ENCODE measurements around the gene ZNF121. TPM values are rescaled to one million over a fixed set of nuclear protein-coding genes. Genes with fewer than 3 reads are reported as not detected.

Gene ZNF121
- total RNA-seq, 1 experiment from 2014 or later: 71.2 TPM

Other genes starting within 250 kb of the ZNF121 start
- gene ZNF177, start 221.5 kb downstream of the ZNF121 start, total RNA-seq (2014; rRNA removed; shearing (Covaris generic)): 3.0 and 3.8 TPM in 2 replicates
- gene ZNF266, start 148.9 kb downstream of the ZNF121 start, total RNA-seq (2014; rRNA removed; shearing (Covaris generic)): 13.5 and 14.8 TPM in 2 replicates
- 0.05 TPM in 1 of 2 replicates, not detected in the other for gene ZNF560, start 85.9 kb downstream of the ZNF121 start, total RNA-seq (2014; rRNA removed; shearing (Covaris generic))
- 16.5 and 16.7 TPM in 2 replicates for gene ZNF426, start 45.9 kb downstream of the ZNF121 start, total RNA-seq (2014; rRNA removed; shearing (Covaris generic))
- gene ZNF561, start 36.7 kb upstream of the ZNF121 start, total RNA-seq (2014; rRNA removed; shearing (Covaris generic)): 26.5 and 26.9 TPM in 2 replicates
- gene ZNF562, start 90.6 kb upstream of the ZNF121 start, total RNA-seq (2014; rRNA removed; shearing (Covaris generic)): 34.7 and 37.6 TPM in 2 replicates
- gene ZNF846, start 184.2 kb upstream of the ZNF121 start, total RNA-seq (2014; rRNA removed; shearing (Covaris generic)): 0.89 and 3.1 TPM in 2 replicates
- 20.0 and 20.6 TPM in 2 replicates for gene FBXL12, start 234.6 kb upstream of the ZNF121 start, total RNA-seq (2014; rRNA removed; shearing (Covaris generic))
- gene UBL5, start 243.4 kb upstream of the ZNF121 start, total RNA-seq (2014; rRNA removed; shearing (Covaris generic)): 250 and 326 TPM in 2 replicates

Measured in SJCRH30 (cell line).